GM19395 (cell line): ENCODE data around the gene RFPL4AL1.

Experiments
- ATAC-seq: cut with Tn5 transposase; IDR thresholded peaks from one replicate; pipeline ENCODE4 v1.9.1; 2021; ENCODE audit warnings: mild to moderate bottlenecking, moderate library complexity; ENCODE audit not compliant: unreplicated experiment

Gene RFPL4AL1

GRCh38 chr19:55820037-55820436, 51.1 kb downstream of the RFPL4AL1 start:
- no peak for ATAC-seq
